ENCODE results near the gene B4GALT4.

The B4GALT4 gene

DNA sequence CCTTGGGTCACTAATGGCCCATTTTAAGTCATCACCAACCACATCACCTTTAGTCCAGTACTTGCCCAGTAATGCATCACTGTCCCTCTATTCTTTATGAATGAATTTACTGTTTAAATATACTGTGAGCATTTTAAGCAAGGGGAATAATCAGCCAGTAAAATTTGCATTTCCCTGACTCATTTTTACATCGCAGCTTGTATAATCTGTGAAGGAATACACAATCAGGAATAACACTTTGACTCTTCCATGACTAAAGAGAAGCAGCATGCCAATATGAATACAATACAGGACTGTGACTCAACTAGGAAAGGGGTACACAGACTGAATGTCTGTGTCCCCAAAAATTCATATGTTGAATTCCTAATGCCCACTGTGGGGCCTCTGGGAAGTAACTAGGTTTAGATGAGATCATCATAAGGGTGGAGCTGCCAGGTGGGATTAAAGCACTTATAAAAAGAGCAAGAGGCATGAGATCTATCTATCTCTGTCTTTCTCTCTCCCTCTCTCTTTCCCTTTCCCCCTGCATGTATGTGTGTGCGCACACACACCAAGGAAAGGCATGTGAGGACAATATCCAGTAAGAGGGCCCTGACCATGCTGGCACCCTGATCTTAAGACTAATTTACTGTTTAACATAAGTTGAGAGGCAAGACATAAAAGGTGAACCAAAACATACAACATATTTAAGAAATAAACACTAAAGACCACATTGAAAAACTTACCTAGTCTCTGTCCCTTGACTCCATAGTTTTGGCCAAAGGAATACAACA is 12.1 kb downstream of the B4GALT4 start:
- no peak overlapping the region for H3K4me2 ChIP-seq (ENCODE audit: low read depth, low read length, poor library complexity, severe bottlenecking)
- H3K9me2 ChIP-seq (replicated peaks; ENCODE audit: low read depth, low read length), result no peaks in the 10 kb centered on the region
- H4K20me1 ChIP-seq (ENCODE audit: insufficient read depth, low read length, poor library complexity, severe bottlenecking), result no peaks in the 10 kb centered on the region
- H3K36me3 ChIP-seq (ENCODE audit: insufficient read depth, low read length), result peaks cover 50% of the 10 kb centered on the region
- peaks cover 6% of the 10 kb centered on the region for H3K4me1 ChIP-seq (ENCODE audit: insufficient read depth, low read length, poor library complexity, severe bottlenecking)
- H3K9me3 ChIP-seq (ENCODE audit: insufficient read depth, low read depth, low read length), result no peaks in the 10 kb centered on the region
- H3K79me2 ChIP-seq (ENCODE audit: insufficient read depth, low read length), result no peaks in the 10 kb centered on the region; the same call in 1 of the 2 replicates
- H3K4me3 ChIP-seq (ENCODE audit: low read length, poor library complexity, severe bottlenecking), result no peak overlapping the region
- H3F3A ChIP-seq (ENCODE audit: low read depth), result no peaks in the 10 kb centered on the region
- H3K27me3 ChIP-seq (ENCODE audit: insufficient read depth, low read length, poor library complexity, severe bottlenecking), result no peaks in the 10 kb centered on the region
- H3K9ac ChIP-seq (ENCODE audit: low read depth, low read length, poor library complexity, severe bottlenecking), result no peak overlapping the region
- TF ChIP-seq, protein P1, sequence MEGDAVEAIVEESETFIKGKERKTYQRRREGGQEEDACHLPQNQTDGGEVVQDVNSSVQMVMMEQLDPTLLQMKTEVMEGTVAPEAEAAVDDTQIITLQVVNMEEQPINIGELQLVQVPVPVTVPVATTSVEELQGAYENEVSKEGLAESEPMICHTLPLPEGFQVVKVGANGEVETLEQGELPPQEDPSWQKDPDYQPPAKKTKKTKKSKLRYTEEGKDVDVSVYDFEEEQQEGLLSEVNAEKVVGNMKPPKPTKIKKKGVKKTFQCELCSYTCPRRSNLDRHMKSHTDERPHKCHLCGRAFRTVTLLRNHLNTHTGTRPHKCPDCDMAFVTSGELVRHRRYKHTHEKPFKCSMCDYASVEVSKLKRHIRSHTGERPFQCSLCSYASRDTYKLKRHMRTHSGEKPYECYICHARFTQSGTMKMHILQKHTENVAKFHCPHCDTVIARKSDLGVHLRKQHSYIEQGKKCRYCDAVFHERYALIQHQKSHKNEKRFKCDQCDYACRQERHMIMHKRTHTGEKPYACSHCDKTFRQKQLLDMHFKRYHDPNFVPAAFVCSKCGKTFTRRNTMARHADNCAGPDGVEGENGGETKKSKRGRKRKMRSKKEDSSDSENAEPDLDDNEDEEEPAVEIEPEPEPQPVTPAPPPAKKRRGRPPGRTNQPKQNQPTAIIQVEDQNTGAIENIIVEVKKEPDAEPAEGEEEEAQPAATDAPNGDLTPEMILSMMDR (conservative IDR thresholded peaks at IDR 0.05; ENCODE audit: low read length), result no peak
- TF ChIP-seq EZH2phosphoT487 (IDR thresholded peaks at IDR 0.05; ENCODE audit: borderline replicate concordance), result no peak
- no peak overlapping the region for H2AFZ ChIP-seq (ENCODE audit: low read length)

DNA sequence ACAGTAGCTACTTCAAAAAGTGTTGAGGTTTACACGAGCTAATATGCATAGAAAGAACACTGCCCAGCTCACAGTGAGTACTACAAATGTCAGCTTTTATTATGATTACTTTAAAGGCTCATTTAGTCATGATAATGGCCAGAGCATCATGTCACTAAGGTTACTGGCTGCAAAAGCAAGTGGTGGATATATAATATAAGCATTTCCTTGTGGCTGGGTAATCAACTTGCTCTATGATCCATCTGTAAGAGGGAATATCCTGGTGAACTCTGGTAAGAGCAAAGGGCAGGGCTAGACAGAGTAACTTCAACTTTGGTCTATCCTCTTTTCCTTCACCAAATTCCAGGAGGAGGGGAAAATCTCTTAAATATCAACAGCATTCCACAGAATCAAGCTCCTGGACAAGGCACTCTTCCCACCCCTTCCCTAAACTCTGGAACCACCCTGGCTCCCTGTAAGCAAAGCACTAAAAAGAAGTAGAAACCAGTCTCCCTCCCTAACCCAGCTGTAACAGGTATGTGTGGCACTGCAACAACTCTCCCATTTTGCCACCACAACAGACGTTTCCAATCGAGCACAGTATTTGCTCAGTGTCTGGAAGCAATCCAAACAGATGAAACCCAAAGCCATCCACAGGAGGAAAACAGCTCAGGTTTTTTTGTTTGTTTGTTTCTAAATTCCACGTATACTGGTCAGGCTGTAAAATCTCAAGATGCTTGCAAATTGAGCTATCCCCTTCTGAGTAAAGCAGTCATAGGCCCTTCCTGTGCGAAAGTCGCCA is 13.4 kb downstream of the B4GALT4 start:
- TF ChIP-seq, protein P1 (conservative IDR thresholded peaks at IDR 0.05; ENCODE audit: low read length), result no peak
- TF ChIP-seq EZH2phosphoT487 (IDR thresholded peaks at IDR 0.05; ENCODE audit: borderline replicate concordance), result no peak
- H3K79me2 ChIP-seq (ENCODE audit: insufficient read depth, low read length), result no peaks in the 10 kb centered on the region; the same call in 1 of the 2 replicates
- H2AFZ ChIP-seq (ENCODE audit: low read length), result no peak overlapping the region
- H3K4me2 ChIP-seq (ENCODE audit: low read depth, low read length, poor library complexity, severe bottlenecking), result no peak overlapping the region
- H3K4me1 ChIP-seq (ENCODE audit: insufficient read depth, low read length, poor library complexity, severe bottlenecking), result peaks cover 4% of the 10 kb centered on the region
- no peaks in the 10 kb centered on the region for H3K9me3 ChIP-seq (ENCODE audit: insufficient read depth, low read depth, low read length)
- H3K9me2 ChIP-seq (replicated peaks; ENCODE audit: low read depth, low read length), result no peaks in the 10 kb centered on the region
- H3K36me3 ChIP-seq (ENCODE audit: insufficient read depth, low read length), result peaks cover 60% of the 10 kb centered on the region
- no peaks in the 10 kb centered on the region for H3F3A ChIP-seq (ENCODE audit: low read depth)
- H3K27me3 ChIP-seq (ENCODE audit: insufficient read depth, low read length, poor library complexity, severe bottlenecking), result no peaks in the 10 kb centered on the region
- no peaks in the 10 kb centered on the region for H4K20me1 ChIP-seq (ENCODE audit: insufficient read depth, low read length, poor library complexity, severe bottlenecking)
- no peak overlapping the region for H3K9ac ChIP-seq (ENCODE audit: low read depth, low read length, poor library complexity, severe bottlenecking)
- H3K4me3 ChIP-seq (ENCODE audit: low read length, poor library complexity, severe bottlenecking), result no peak overlapping the region

DNA sequence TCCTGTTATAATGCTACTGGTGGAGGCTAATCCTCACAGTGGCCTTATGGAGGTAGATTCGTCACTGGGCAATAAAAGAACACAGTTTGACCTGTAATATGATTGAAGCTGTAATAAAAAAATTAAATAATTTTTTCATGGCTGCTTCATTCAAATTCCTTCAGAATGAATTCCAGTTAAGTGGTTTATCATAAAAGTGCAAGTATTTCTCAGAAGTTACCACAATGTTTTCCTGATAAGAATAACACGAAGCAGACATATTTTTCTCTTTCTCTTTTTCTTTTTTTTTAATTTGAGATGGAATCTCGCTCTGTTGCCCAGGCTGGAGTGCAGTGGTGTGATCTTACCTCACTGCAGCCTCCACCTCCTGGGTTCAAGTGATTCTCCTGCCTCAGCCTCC is 15.6 kb downstream of the B4GALT4 start:
- TF ChIP-seq EZH2phosphoT487 (IDR thresholded peaks at IDR 0.05; ENCODE audit: borderline replicate concordance), result no peak
- TF ChIP-seq, protein P1 (conservative IDR thresholded peaks at IDR 0.05; ENCODE audit: low read length), result no peak
- peaks cover 60% of the 10 kb centered on the region for H3K36me3 ChIP-seq (ENCODE audit: insufficient read depth, low read length)

More for the DNA sequence above, 15.6 kb downstream of the B4GALT4 start:
- no peaks in the 10 kb centered on the region for H3K27me3 ChIP-seq (ENCODE audit: insufficient read depth, low read length, poor library complexity, severe bottlenecking)
- H3K4me3 ChIP-seq (ENCODE audit: low read length, poor library complexity, severe bottlenecking), result no peak overlapping the region
- H3K4me1 ChIP-seq (ENCODE audit: insufficient read depth, low read length, poor library complexity, severe bottlenecking), result no peaks in the 10 kb centered on the region
- no peak overlapping the region for H3K4me2 ChIP-seq (ENCODE audit: low read depth, low read length, poor library complexity, severe bottlenecking)
- H3K9me3 ChIP-seq (ENCODE audit: insufficient read depth, low read depth, low read length), result no peaks in the 10 kb centered on the region
- no peak overlapping the region for H3K9ac ChIP-seq (ENCODE audit: low read depth, low read length, poor library complexity, severe bottlenecking)
- no peaks in the 10 kb centered on the region for H3K79me2 ChIP-seq (ENCODE audit: insufficient read depth, low read length)
- H3K9me2 ChIP-seq (replicated peaks; ENCODE audit: low read depth, low read length), result no peaks in the 10 kb centered on the region
- no peaks in the 10 kb centered on the region for H4K20me1 ChIP-seq (ENCODE audit: insufficient read depth, low read length, poor library complexity, severe bottlenecking)
- no peak overlapping the region for H2AFZ ChIP-seq (ENCODE audit: low read length)
- no peaks in the 10 kb centered on the region for H3F3A ChIP-seq (ENCODE audit: low read depth)
